Activated T-cell treated with anti-CD3 and anti-CD28 coated beads, Interleukin-2, amount 50 U/mL, for 72 hours (primary cell): Measurements from ENCODE around the gene R3HDML. TPM values are rescaled to one million over a fixed set of nuclear protein-coding genes. Genes with fewer than 3 reads are reported as not detected.
"Not testable (repeated sequence)": the region's sequence is repeated elsewhere in the genome, so short reads cannot be mapped to it uniquely, and the experiment has no call there.

Source experiments
- ATAC-seq, 2 donors: fragments of 150-1000 bp; cut with Tn5 transposase; replicated peaks in 1 of 2; 2 replicates each; pipeline ENCODE4 v1.10.0; 2021; ENCODE audit warnings: moderate library complexity in 2 of 2, mild to moderate bottlenecking in 1 of 2
- DNase-seq, 2 donors: peaks; one replicate each; pipeline ENCODE4 v3.0.0; 2021 to 2022; ENCODE audit warnings: mixed read lengths in 1 of 2
- H3K27ac Mint-ChIP-seq: one replicate; pipeline ENCODE4 v1.8.0; 2022; ENCODE audit warnings: mild to moderate bottlenecking, moderate library complexity, mixed read lengths
- H3K27me3 Mint-ChIP-seq: one replicate; pipeline ENCODE4 v1.8.0; 2022; ENCODE audit warnings: low read depth, mixed read lengths
- H3K36me3 Mint-ChIP-seq, 2 donors: one replicate each; pipeline ENCODE4 v1.8.0; 2022; ENCODE audit warnings: mixed read lengths in 2 of 2, mild to moderate bottlenecking in 1 of 2; ENCODE audit not compliant: insufficient read depth in 2 of 2
- H3K4me1 Mint-ChIP-seq: one replicate; pipeline ENCODE4 v1.8.0; 2022; ENCODE audit warnings: low read depth, mixed read lengths
- H3K4me3 Mint-ChIP-seq, 2 donors: one replicate each; pipeline ENCODE4 v1.8.0; 2022; ENCODE audit warnings: mild to moderate bottlenecking in 2 of 2, mixed read lengths in 2 of 2, moderate library complexity in 2 of 2
- H3K9me3 Mint-ChIP-seq, 2 donors: one replicate each; pipeline ENCODE4 v1.8.0; 2022; ENCODE audit warnings: mixed read lengths in 2 of 2
- total RNA-seq, 2 donors: library from RNA; stranded (reverse); gene quantifications; one replicate each; pipeline ENCODE4 v1.2.3, GENCODE V29; 2022

The R3HDML gene
- total RNA-seq, result not detected

DNA sequence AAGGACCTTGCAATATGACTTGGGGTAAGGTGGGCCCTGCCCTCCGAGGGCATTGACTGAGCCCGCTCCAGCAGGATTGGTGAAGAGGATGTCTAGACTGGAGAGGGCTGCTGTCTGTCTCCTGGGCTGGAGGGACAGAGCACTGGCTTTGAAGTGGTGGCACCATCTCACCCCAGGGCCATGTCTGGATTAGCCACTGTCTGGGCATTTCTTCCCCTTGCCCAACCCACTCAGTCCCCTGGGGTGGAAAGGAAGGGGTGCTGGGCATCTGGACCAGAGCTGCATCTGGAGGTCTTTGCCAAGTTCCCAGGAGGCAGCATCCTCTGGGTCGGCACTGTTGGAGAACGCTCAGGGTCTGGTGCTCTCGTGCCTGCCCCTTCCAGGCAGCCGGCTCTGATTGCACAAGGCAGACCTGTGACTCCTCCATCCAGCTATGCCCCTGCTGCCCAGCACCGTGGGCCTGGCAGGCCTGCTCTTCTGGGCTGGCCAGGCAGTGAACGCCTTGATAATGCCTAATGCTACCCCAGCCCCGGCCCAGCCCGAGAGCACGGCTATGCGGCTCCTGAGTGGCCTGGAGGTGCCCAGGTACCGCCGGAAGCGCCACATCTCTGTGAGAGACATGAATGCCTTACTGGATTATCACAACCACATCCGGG is at the start of gene R3HDML:
R3HDML (plus strand) TSS at position 319 of the 656 bp plus-strand sequence; CDS start at position 434, 115 bp downstream.
- DNase-seq, result no peak
- ATAC-seq, result no peak
- H3K27me3 Mint-ChIP-seq, result peaks cover 6% of the 10 kb centered on the region
- H3K27ac Mint-ChIP-seq, result no peak within 1 kb of the TSS
- H3K9me3 Mint-ChIP-seq, result no peaks in the 10 kb centered on the region
- H3K4me3 Mint-ChIP-seq, result no peak within 1 kb of the TSS
- no peaks in the 10 kb centered on the region for H3K4me1 Mint-ChIP-seq
- H3K36me3 Mint-ChIP-seq, result no peaks in the 10 kb centered on the region

GRCh38 chr20:44287272-44288097 is 49.4 kb upstream of the R3HDML start:
- no peak overlapping the region for H3K27ac Mint-ChIP-seq
- no peaks in the 10 kb centered on the region for H3K27me3 Mint-ChIP-seq
- H3K4me1 Mint-ChIP-seq, result no peaks in the 10 kb centered on the region

GRCh38 chr20:44288252-44288651 is 48.6 kb upstream of the R3HDML start:
- Mint-ChIP-seq H3K9me3 (no peaks in the 10 kb centered on the region), H3K4me3 (no peak overlapping the region), H3K27me3 (no peaks in the 10 kb centered on the region), H3K4me1 (no peaks in the 10 kb centered on the region), H3K27ac (no peak overlapping the region), H3K36me3 (no peaks in the 10 kb centered on the region)
- no peak for ATAC-seq
- DNase-seq, result no peak

More at GRCh38 chr20:44287272-44288097, 49.4 kb upstream of the R3HDML start:
- Mint-ChIP-seq H3K4me3 (no peak overlapping the region), H3K36me3 (no peaks in the 10 kb centered on the region), H3K9me3 (no peaks in the 10 kb centered on the region)
- no peak for ATAC-seq
- no peak for DNase-seq

DNA sequence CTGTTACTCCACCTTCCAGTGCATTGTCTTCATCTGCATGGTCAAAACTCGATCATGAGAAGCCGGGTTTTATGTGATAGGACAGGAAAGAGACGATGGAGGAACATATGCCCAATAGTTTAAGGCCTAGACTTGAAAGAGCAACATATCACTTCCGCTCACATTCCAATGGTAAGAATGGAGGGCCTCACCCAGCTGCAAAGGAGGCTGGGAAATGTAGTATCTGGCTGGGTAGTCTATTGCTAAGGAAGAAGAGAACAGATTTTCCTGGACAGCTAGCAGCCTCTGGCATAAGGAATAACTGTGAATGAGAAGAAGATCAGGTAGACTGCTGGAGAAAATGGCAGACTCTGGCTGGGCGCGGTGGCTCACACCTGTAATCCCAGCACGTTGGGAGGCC is 45.1 kb upstream of the R3HDML start:
- Mint-ChIP-seq H3K27ac (peak overlapping the region; percentile 34), H3K36me3 (no peaks in the 10 kb centered on the region), H3K4me3 (no peak overlapping the region), H3K27me3 (no peaks in the 10 kb centered on the region), H3K4me1 (no peaks in the 10 kb centered on the region), H3K9me3 (no peaks in the 10 kb centered on the region)
- ATAC-seq (no peak), DNase-seq (no peak)

DNA sequence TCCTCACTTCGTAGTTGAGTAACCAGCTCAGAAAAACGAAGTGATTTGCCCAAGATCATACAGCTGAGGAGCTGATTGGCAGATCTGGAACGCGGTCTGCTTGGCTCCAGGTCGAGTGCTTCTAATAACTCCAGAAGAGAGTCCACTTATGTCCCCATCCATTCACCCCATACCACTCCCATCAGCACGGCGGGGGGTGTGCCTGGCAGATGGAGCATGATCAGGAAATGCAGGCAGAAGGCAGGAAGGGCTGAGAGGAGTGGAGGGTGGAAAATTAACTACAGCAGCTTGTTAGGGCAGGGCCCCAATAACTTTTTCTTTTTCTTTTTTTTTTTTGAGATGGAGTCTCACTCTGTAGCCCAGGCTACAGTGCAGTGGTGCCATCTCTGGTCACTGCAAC is 40.8 kb upstream of the R3HDML start:
- H3K27ac Mint-ChIP-seq, result no peak overlapping the region
- no peaks in the 10 kb centered on the region for H3K4me1 Mint-ChIP-seq
- no peak for DNase-seq
- no peaks in the 10 kb centered on the region for H3K27me3 Mint-ChIP-seq
- ATAC-seq, result no peak
- H3K4me3 Mint-ChIP-seq, result no peak overlapping the region
- no peaks in the 10 kb centered on the region for H3K36me3 Mint-ChIP-seq
- no peaks in the 10 kb centered on the region for H3K9me3 Mint-ChIP-seq

DNA sequence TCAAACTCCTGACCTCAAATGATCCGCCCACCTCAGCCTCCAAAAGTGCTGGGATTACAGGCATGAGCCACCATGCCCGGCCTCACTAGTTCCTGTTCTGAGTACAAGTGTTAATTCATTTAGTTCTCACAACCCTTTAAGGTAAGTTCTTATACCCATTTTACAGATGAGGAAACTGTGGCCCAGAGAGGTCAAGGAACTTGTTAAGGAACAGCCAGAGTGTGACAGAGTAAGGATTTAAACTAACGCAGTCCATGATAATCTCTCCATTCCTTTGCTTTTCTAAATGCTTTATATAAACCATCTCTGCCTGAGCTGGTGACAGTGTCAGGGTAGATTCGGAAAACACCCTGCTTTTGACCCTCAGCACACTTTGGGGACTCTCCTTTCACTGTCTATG is 39.1 kb upstream of the R3HDML start:
- Mint-ChIP-seq H3K4me1 (no peaks in the 10 kb centered on the region), H3K27ac (no peak overlapping the region), H3K27me3 (no peaks in the 10 kb centered on the region), H3K9me3 (no peaks in the 10 kb centered on the region), H3K4me3 (no peak overlapping the region), H3K36me3 (no peaks in the 10 kb centered on the region)
- DNase-seq (no peak), ATAC-seq (no peak)

DNA sequence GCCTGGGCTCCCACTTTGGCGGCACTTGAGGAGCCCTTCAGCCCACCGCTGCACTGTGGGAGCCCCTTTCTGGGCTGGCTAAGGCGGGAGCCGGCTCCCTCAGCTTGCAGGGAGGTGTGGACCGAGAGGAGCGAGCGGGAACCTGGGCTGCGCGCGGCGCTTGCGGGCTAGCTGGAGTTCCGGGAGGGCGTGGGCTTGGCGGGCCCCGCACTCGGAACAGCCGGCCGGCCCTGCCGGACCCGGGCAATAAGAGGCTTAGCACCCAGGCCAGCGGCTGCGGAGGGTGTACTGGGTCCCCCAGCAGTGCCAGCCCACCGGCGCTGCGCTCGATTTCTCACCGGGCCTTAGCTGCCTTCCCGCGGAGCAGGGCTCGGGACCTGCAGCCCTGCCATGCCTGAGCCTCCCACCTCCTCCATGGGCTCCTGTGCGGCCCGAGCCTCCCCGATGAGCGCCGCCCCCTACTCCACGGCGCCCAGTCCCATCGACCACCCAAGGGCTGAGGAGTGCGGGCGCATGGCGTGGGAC is 37.8 kb upstream of the R3HDML start:
- not testable (repeated sequence) for H3K4me1 Mint-ChIP-seq, H3K9me3 Mint-ChIP-seq, H3K4me3 Mint-ChIP-seq, H3K27me3 Mint-ChIP-seq, H3K27ac Mint-ChIP-seq, ATAC-seq, DNase-seq, H3K36me3 Mint-ChIP-seq

GRCh38 chr20:44301285-44301684 is 35.6 kb upstream of the R3HDML start:
- DNase-seq, result no peak
- no peak for ATAC-seq

GRCh38 chr20:44302026-44302669 is 34.7 kb upstream of the R3HDML start:
- DNase-seq, result no peak
- Mint-ChIP-seq H3K4me1 (no peaks in the 10 kb centered on the region), H3K9me3 (no peaks in the 10 kb centered on the region), H3K27me3 (no peaks in the 10 kb centered on the region), H3K36me3 (no peaks in the 10 kb centered on the region), H3K4me3 (no peak overlapping the region), H3K27ac (no peak overlapping the region)
- ATAC-seq, result no peak

More at GRCh38 chr20:44301285-44301684, 35.6 kb upstream of the R3HDML start:
- Mint-ChIP-seq H3K27me3 (no peaks in the 10 kb centered on the region), H3K4me1 (no peaks in the 10 kb centered on the region), H3K9me3 (no peaks in the 10 kb centered on the region), H3K4me3 (no peak overlapping the region), H3K27ac (no peak overlapping the region), H3K36me3 (no peaks in the 10 kb centered on the region)

DNA sequence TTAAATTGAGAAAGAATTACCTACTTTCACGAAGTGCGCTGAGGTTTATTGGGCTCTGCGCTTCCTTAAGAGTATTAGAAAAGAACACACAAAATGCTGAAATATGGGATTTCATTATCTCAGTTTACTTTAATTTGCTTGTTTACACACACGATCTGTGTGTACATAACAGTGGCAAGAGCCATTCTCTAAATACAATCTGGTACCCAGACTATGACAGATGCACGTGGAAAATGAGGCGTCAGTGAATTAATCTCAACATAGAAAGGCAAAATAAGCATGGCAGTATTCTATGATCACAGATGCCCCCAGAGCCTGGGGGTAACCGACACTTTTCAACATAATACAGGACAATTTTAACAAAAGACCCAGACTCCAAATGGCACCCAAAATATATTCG is 34.1 kb upstream of the R3HDML start:
- Mint-ChIP-seq H3K4me3 (no peak overlapping the region), H3K36me3 (no peaks in the 10 kb centered on the region)

DNA sequence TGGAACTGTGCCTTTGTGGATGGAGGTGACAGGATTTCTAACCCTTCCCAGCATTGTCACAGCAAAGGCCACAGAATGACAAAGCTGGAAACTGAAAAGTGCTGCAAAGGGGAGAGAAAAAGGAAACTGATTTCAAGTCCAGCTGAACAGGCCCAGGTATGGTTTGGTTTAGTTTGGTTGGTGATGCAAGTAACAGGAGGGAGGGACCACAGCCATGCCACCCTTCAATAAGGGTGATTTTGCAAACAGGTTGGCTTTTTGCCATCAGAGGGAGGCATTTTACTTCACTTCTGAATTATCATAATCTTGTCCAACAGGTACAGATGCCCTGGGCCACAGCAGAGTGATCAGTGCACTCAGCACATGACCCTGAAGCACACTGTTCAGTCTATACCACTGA is 32.5 kb upstream of the R3HDML start:
- Mint-ChIP-seq H3K9me3 (no peaks in the 10 kb centered on the region), H3K4me3 (no peak overlapping the region), H3K4me1 (peaks cover 3% of the 10 kb centered on the region), H3K36me3 (no peaks in the 10 kb centered on the region), H3K27ac (no peak overlapping the region), H3K27me3 (no peaks in the 10 kb centered on the region)
- DNase-seq (no peak), ATAC-seq (no peak)

More for the DNA sequence above, 34.1 kb upstream of the R3HDML start:
- H3K4me1 Mint-ChIP-seq, result no peaks in the 10 kb centered on the region
- no peak overlapping the region for H3K27ac Mint-ChIP-seq
- no peaks in the 10 kb centered on the region for H3K9me3 Mint-ChIP-seq
- no peak for DNase-seq
- H3K27me3 Mint-ChIP-seq, result no peaks in the 10 kb centered on the region
- ATAC-seq, result no peak

- no peaks in the 10 kb centered on the region for H3K36me3 Mint-ChIP-seq
- ATAC-seq, result no peak
- no peaks in the 10 kb centered on the region for H3K27me3 Mint-ChIP-seq
- DNase-seq, result no peak
- H3K9me3 Mint-ChIP-seq, result no peaks in the 10 kb centered on the region
- H3K4me3 Mint-ChIP-seq, result no peak overlapping the region
- no peak overlapping the region for H3K27ac Mint-ChIP-seq
- H3K4me1 Mint-ChIP-seq, result peaks cover 15% of the 10 kb centered on the region
These were observed 29.9 kb upstream of the R3HDML start for GRCh38 chr20:44306927-44307326.
